Fibroblast of lung (primary cell): Measurements from ENCODE around the gene MESP1. TPM values are rescaled to one million over a fixed set of nuclear protein-coding genes. Genes with fewer than 3 reads are reported as not detected.

Experiments
- DNase-seq, 2 donors: peaks; one replicate each; pipeline versions ENCODE4 v3.0.0 to v3.0.0-alpha.2; 2010; ENCODE audit warnings: low read depth in 2 of 2
- H2AFZ ChIP-seq: 2 replicates; pipeline ENCODE4 v1.5.1; 2012; ENCODE audit warnings: low read length, control low read depth, inconsistent platforms
- H3K27ac ChIP-seq: 2 replicates; pipeline ENCODE4 v1.5.1; 2011; ENCODE audit warnings: low read length, control low read depth; ENCODE audit not compliant: insufficient read depth
- H3K27me3 ChIP-seq: 2 replicates; pipeline ENCODE4 v1.5.1; 2011; ENCODE audit warnings: mild to moderate bottlenecking, low read length; ENCODE audit not compliant: control insufficient read depth, insufficient read depth
- H3K36me3 ChIP-seq: 2 replicates; pipeline ENCODE4 v1.5.1; 2011; ENCODE audit warnings: low read length; ENCODE audit not compliant: control insufficient read depth, insufficient read depth
- H3K4me1 ChIP-seq: 2 replicates; pipeline ENCODE4 v1.5.1; 2011; ENCODE audit warnings: low read length; ENCODE audit not compliant: control insufficient read depth, insufficient read depth; ENCODE audit errors: extremely low read depth
- H3K4me2 ChIP-seq: 2 replicates; pipeline ENCODE4 v1.5.1; 2011; ENCODE audit warnings: low read length, control low read depth; ENCODE audit not compliant: insufficient read depth; ENCODE audit errors: extremely low read depth
- H3K4me3 ChIP-seq, 4 experiments: fragments of 200-600 bp in 1 of 4; sonication (generic) in 1 of 4; replicated peaks in 1 of 4; 2 replicates each; pipeline ENCODE4 v1.5.1; 2011 to 2016; ENCODE audit warnings: low read length in 4 of 4, low read depth in 3 of 4, mild to moderate bottlenecking in 3 of 4, control low read depth in 2 of 4, inconsistent platforms in 1 of 4, mixed read lengths in 1 of 4; ENCODE audit not compliant: insufficient read depth in 1 of 4; ENCODE audit errors: control extremely low read depth in 1 of 4
- H3K79me2 ChIP-seq: 2 replicates; pipeline ENCODE4 v1.5.1; 2012; ENCODE audit warnings: mild to moderate bottlenecking, low read length, inconsistent platforms; ENCODE audit not compliant: control insufficient read depth, insufficient read depth
- H3K9ac ChIP-seq: 2 replicates; pipeline ENCODE4 v1.5.1; 2011; ENCODE audit warnings: mild to moderate bottlenecking, low read length, control low read depth; ENCODE audit not compliant: insufficient read depth
- H3K9me3 ChIP-seq: 2 replicates; pipeline ENCODE4 v1.5.1; 2012; ENCODE audit warnings: low read depth, low read length; ENCODE audit not compliant: control insufficient read depth, insufficient read depth
- H4K20me1 ChIP-seq: 2 replicates; pipeline ENCODE4 v1.5.1; 2011; ENCODE audit warnings: low read length; ENCODE audit not compliant: control insufficient read depth, insufficient read depth; ENCODE audit errors: extremely low read depth
- CTCF ChIP-seq, 2 donors: IDR thresholded peaks in 1 of 2; conservative IDR thresholded peaks in 1 of 2; 1 replicate in 1 of 2; 2 replicates in 1 of 2; pipeline ENCODE4 v1.5.1; 2011 to 2012; ENCODE audit warnings: low read length in 2 of 2, control low read depth in 1 of 2, inconsistent platforms in 1 of 2, low read depth in 1 of 2, mild to moderate bottlenecking in 1 of 2
- EZH2 ChIP-seq: IDR thresholded peaks from 2 replicates; pipeline ENCODE4 v1.5.1; 2012; ENCODE audit warnings: low read length, control low read depth, mild to moderate bottlenecking; ENCODE audit errors: missing control alignments
- polyA plus RNA-seq, 2 donors: library from polyadenylated mRNA; depleted of rRNA in 1 of 2; stranded (reverse) in 1 of 2; unstranded in 1 of 2; fragments of >200 nt; gene quantifications; 2 replicates each; pipeline ENCODE4 v1.2.1, GENCODE V29; 2011 to 2012; ENCODE audit warnings: missing spikeins in 1 of 2
- total RNA-seq: library from RNA; depleted of rRNA; stranded (reverse); fragments of >200 nt; gene quantifications from 2 replicates; pipeline ENCODE4 v1.2.1, GENCODE V29; 2014

MESP1 gene
- total and polyA plus RNA-seq, 2 donors (not counting 1 experiment from before 2014, with no cell fraction given): 1.3 TPM; not detected in 1

- TF ChIP-seq CTCF (conservative IDR thresholded peaks at IDR 0.05 in 1 of 2, IDR thresholded peaks at IDR 0.05 in 1 of 2; ENCODE audit: low read depth in 1 of 2, low read length in 2 of 2): no peak
- no peak for TF ChIP-seq EZH2
- H3K9me3 ChIP-seq: no peaks in the 10 kb centered on the region
- H3K27me3 ChIP-seq: peaks cover under 1% of the 10 kb centered on the region
- no peak overlapping the region for H3K4me2 ChIP-seq
- no peak overlapping the region for H3K4me3 ChIP-seq
- H3K36me3 ChIP-seq: no peaks in the 10 kb centered on the region
- H3K4me1 ChIP-seq: peaks cover 4% of the 10 kb centered on the region
- H2AFZ ChIP-seq: no peak overlapping the region
- no peak overlapping the region for H3K9ac ChIP-seq
- H3K79me2 ChIP-seq: no peaks in the 10 kb centered on the region
- no peaks in the 10 kb centered on the region for H4K20me1 ChIP-seq
- DNase-seq: no peak
- H3K27ac ChIP-seq: no peak overlapping the region
These were observed 3.5 kb upstream of the MESP1 start for GRCh38 chr15:89754361-89755154.

- H3K79me2 ChIP-seq: no peaks in the 10 kb centered on the region
- peaks cover 4% of the 10 kb centered on the region for H3K4me1 ChIP-seq
- no peaks in the 10 kb centered on the region for H3K36me3 ChIP-seq
- H3K27me3 ChIP-seq: peaks cover 5% of the 10 kb centered on the region
- DNase-seq: no peak
- H4K20me1 ChIP-seq: no peaks in the 10 kb centered on the region
- H3K4me3 ChIP-seq: no peak overlapping the region
- H3K4me2 ChIP-seq: no peak overlapping the region
- no peak overlapping the region for H3K9ac ChIP-seq
- no peak overlapping the region for H3K27ac ChIP-seq
- no peaks in the 10 kb centered on the region for H3K9me3 ChIP-seq
- no peak overlapping the region for H2AFZ ChIP-seq
- no peak for TF ChIP-seq EZH2
- TF ChIP-seq CTCF (conservative IDR thresholded peaks at IDR 0.05 in 1 of 2, IDR thresholded peaks at IDR 0.05 in 1 of 2; ENCODE audit: low read depth in 1 of 2, low read length in 2 of 2): no peak
These were observed 2.8 kb upstream of the MESP1 start for GRCh38 chr15:89753855-89754254.

GRCh38 chr15:89751748-89752147 is 699 bp upstream of the MESP1 start:
- no peak overlapping the region for H3K27ac ChIP-seq
- H3K4me1 ChIP-seq: peaks cover 4% of the 10 kb centered on the region
- H3K79me2 ChIP-seq: no peaks in the 10 kb centered on the region
- H2AFZ ChIP-seq: no peak overlapping the region
- H3K36me3 ChIP-seq: no peaks in the 10 kb centered on the region
- TF ChIP-seq EZH2 (no peak), CTCF (conservative IDR thresholded peaks at IDR 0.05 in 1 of 2, IDR thresholded peaks at IDR 0.05 in 1 of 2; ENCODE audit: low read depth in 1 of 2, low read length in 2 of 2) (no peak)
- H3K4me2 ChIP-seq: no peak overlapping the region
- H3K27me3 ChIP-seq: peaks cover 13% of the 10 kb centered on the region
- no peak overlapping the region for H3K9ac ChIP-seq
- DNase-seq: no peak
- H4K20me1 ChIP-seq: no peaks in the 10 kb centered on the region
- H3K4me3 ChIP-seq: no peak overlapping the region
- no peaks in the 10 kb centered on the region for H3K9me3 ChIP-seq
